MM.1S (cell line): ENCODE measurements around the gene UNC93A.

ENCODE experiments used
- DNase-seq: peaks from one replicate; pipeline ENCODE4 v3.0.0-alpha.2; 2015
- H2AFZ ChIP-seq: fragments of 300-600 bp; sonication (generic); 2 replicates; pipeline ENCODE4 v1.6.0; 2016; ENCODE audit warnings: antibody characterized with exemption, low read length
- H3F3A ChIP-seq: fragments of 300-600 bp; sonication (generic); 2 replicates; pipeline ENCODE4 v1.6.1; 2016; ENCODE audit warnings: mild to moderate bottlenecking, antibody characterized with exemption, low read length, moderate library complexity, mixed read lengths; ENCODE audit not compliant: insufficient read depth
- H3K27ac ChIP-seq: fragments of 300-600 bp; sonication (generic); 2 replicates; pipeline ENCODE4 v1.5.1; 2016; ENCODE audit warnings: mild to moderate bottlenecking, low read length
- H3K27me3 ChIP-seq: fragments of 300-600 bp; sonication (generic); replicated peaks from 2 replicates; pipeline ENCODE4 v1.6.0; 2016; ENCODE audit warnings: low read length; ENCODE audit not compliant: insufficient read depth
- H3K36me3 ChIP-seq: fragments of 300-600 bp; sonication (generic); replicated peaks from 2 replicates; pipeline ENCODE4 v1.6.1; 2016; ENCODE audit warnings: mild to moderate bottlenecking, low read length, mixed read lengths; ENCODE audit not compliant: insufficient read depth
- H3K4me1 ChIP-seq: fragments of 300-600 bp; sonication (generic); 2 replicates; pipeline ENCODE4 v1.6.1; 2016; ENCODE audit warnings: low read length, mixed read lengths
- H3K4me2 ChIP-seq: fragments of 300-600 bp; sonication (generic); 2 replicates; pipeline ENCODE4 v1.6.0; 2016; ENCODE audit warnings: low read depth, low read length
- H3K4me3 ChIP-seq: fragments of 300-600 bp; sonication (generic); 2 replicates; pipeline ENCODE4 v1.5.1; 2016; ENCODE audit warnings: low read length, mixed read lengths
- H3K79me2 ChIP-seq: fragments of 300-600 bp; sonication (generic); 2 replicates; pipeline ENCODE4 v1.6.1; 2016; ENCODE audit warnings: mixed run types, low read length, mixed read lengths
- H3K9ac ChIP-seq: fragments of 300-600 bp; sonication (generic); 2 replicates; pipeline ENCODE4 v1.6.1; 2016; ENCODE audit warnings: low read length, mixed read lengths
- H3K9me2 ChIP-seq: fragments of 300-600 bp; sonication (generic); replicated peaks from 2 replicates; pipeline ENCODE4 v1.6.1; 2016; ENCODE audit warnings: mild to moderate bottlenecking, low read length, mixed read lengths; ENCODE audit not compliant: insufficient read depth
- H3K9me3 ChIP-seq: fragments of 300-600 bp; sonication (generic); replicated peaks from 2 replicates; pipeline ENCODE4 v1.6.1; 2016; ENCODE audit warnings: mild to moderate bottlenecking, low read length, mixed read lengths; ENCODE audit not compliant: insufficient read depth
- H4K20me1 ChIP-seq: fragments of 300-600 bp; sonication (generic); 2 replicates; pipeline ENCODE4 v1.6.1; 2016; ENCODE audit warnings: mild to moderate bottlenecking, low read length, moderate library complexity, mixed read lengths; ENCODE audit not compliant: insufficient read depth
- CTCF ChIP-seq: fragments of 300-600 bp; sonication (generic); IDR thresholded peaks from 2 replicates; pipeline ENCODE4 v1.5.1; 2016; ENCODE audit warnings: antibody characterized with exemption, low read length, mixed read lengths
- EZH2 ChIP-seq: fragments of 300-600 bp; sonication (generic); optimal IDR thresholded peaks from 2 replicates; pipeline ENCODE3; 2017; ENCODE audit warnings: low read depth, mild to moderate bottlenecking, antibody characterized with exemption, low read length, mixed read lengths
- EZH2phosphoT487 ChIP-seq: fragments of 300-600 bp; sonication (generic); IDR thresholded peaks from 2 replicates; pipeline ENCODE4 v1.6.1; 2018; ENCODE audit warnings: antibody characterized with exemption, low read length

Gene UNC93A

GRCh38 chr6:167347226-167347625 is 56.1 kb downstream of the UNC93A start:
- no peaks in the 10 kb centered on the region for H4K20me1 ChIP-seq
- no peaks in the 10 kb centered on the region for H3K9me2 ChIP-seq
- no peaks in the 10 kb centered on the region for H3K79me2 ChIP-seq
- no peak overlapping the region for H3K27ac ChIP-seq
- TF ChIP-seq EZH2 (no peak), CTCF (no peak), EZH2phosphoT487 (no peak)
- no peak for DNase-seq
- no peak overlapping the region for H3K4me3 ChIP-seq
- no peaks in the 10 kb centered on the region for H3K9me3 ChIP-seq
- H3K27me3 ChIP-seq: no peaks in the 10 kb centered on the region
- H3F3A ChIP-seq: no peaks in the 10 kb centered on the region
- no peak overlapping the region for H2AFZ ChIP-seq
- no peaks in the 10 kb centered on the region for H3K36me3 ChIP-seq
- no peak overlapping the region for H3K9ac ChIP-seq
- no peaks in the 10 kb centered on the region for H3K4me1 ChIP-seq
- no peak overlapping the region for H3K4me2 ChIP-seq

- no peak for DNase-seq
- H3K36me3 ChIP-seq: no peaks in the 10 kb centered on the region
- H2AFZ ChIP-seq: no peak overlapping the region
- H3K4me2 ChIP-seq: no peak overlapping the region
- H3K9me3 ChIP-seq: no peaks in the 10 kb centered on the region
- no peak overlapping the region for H3K9ac ChIP-seq
- no peaks in the 10 kb centered on the region for H3K79me2 ChIP-seq
- no peak for TF ChIP-seq CTCF
- H3F3A ChIP-seq: no peaks in the 10 kb centered on the region
- no peaks in the 10 kb centered on the region for H4K20me1 ChIP-seq
- H3K27ac ChIP-seq: no peak overlapping the region
- no peak overlapping the region for H3K4me3 ChIP-seq
- no peaks in the 10 kb centered on the region for H3K27me3 ChIP-seq
- no peaks in the 10 kb centered on the region for H3K9me2 ChIP-seq
- no peaks in the 10 kb centered on the region for H3K4me1 ChIP-seq
Measured at GRCh38 chr6:167349631-167350274, 58.6 kb downstream of the UNC93A start.

DNA sequence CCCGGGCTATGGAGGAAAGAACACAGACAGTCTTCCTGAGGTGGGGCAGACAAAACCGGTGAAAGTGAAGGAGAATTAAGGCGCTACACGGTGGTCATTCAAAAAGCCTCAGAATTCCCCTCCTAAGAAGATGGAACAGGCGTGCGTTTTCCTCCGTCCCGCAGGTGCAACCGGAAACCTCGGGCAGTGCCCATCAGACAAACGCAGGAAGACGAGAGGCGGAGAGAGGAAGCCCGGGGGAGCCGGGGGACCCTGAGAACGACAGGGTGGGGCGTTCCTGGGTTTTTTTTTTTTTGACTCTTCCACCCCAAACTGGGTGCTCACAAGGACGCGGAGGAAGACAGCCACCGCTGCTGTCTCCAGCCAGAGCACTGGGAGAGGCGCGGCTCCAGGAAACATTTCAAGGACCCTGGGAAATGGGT is 59.2 kb downstream of the UNC93A start:
- H3K27ac ChIP-seq: no peak overlapping the region
- TF ChIP-seq EZH2 (no peak), CTCF (no peak), EZH2phosphoT487 (no peak)
- H3K9ac ChIP-seq: no peak overlapping the region
- no peaks in the 10 kb centered on the region for H3K27me3 ChIP-seq
- H3K4me3 ChIP-seq: no peak overlapping the region
- no peaks in the 10 kb centered on the region for H4K20me1 ChIP-seq
- no peak overlapping the region; the same call in 1 of the 2 replicates for H3K4me2 ChIP-seq
- H3K4me1 ChIP-seq: no peaks in the 10 kb centered on the region
- DNase-seq: no peak
- H3K9me2 ChIP-seq: no peaks in the 10 kb centered on the region
- H3K36me3 ChIP-seq: no peaks in the 10 kb centered on the region
- no peaks in the 10 kb centered on the region for H3F3A ChIP-seq
- H3K9me3 ChIP-seq: no peaks in the 10 kb centered on the region
- H3K79me2 ChIP-seq: no peaks in the 10 kb centered on the region
- no peak overlapping the region for H2AFZ ChIP-seq
